C4-2B (cell line): Measurements from ENCODE around the gene LRP3.

Source experiments
- CTCF ChIP-seq: fragments of 450-650 bp; conservative IDR thresholded peaks from 2 replicates; pipeline ENCODE4 v1.5.1; 2017; ENCODE audit warnings: mild to moderate bottlenecking
- ZFX ChIP-seq: fragments of 450-650 bp; IDR thresholded peaks from 2 replicates; pipeline ENCODE4 v1.6.1; 2017

DNA sequence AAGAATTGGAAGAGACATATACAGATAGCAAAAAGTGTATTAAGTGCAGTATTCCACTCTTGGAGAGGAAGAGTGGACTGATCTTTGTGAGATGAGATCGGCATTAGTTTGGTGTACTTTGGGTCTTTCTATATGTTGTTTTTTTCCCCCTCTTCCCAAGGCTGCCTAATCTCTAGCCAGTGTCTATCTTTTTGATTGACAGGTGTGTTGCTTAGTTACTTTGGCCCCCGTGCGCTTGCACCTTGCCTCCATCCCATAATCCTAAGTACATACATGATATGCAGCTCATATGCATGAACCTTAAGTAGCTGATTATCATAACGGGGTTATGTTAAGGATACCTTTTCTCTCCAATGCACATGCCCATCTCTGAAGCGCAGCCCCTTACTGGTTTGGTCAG lies 35.8 kb downstream of the LRP3 start:
- TF ChIP-seq CTCF (no peak), ZFX (no peak)
